Measurements from ENCODE around the gene POLN. TPM values are rescaled to one million over a fixed set of nuclear protein-coding genes. Genes with fewer than 3 reads are reported as not detected.

POLN gene
- total RNA-seq, 3 donors from 2014 or later, result 1.4 to 4.6 (median 1.4) TPM

DNA sequence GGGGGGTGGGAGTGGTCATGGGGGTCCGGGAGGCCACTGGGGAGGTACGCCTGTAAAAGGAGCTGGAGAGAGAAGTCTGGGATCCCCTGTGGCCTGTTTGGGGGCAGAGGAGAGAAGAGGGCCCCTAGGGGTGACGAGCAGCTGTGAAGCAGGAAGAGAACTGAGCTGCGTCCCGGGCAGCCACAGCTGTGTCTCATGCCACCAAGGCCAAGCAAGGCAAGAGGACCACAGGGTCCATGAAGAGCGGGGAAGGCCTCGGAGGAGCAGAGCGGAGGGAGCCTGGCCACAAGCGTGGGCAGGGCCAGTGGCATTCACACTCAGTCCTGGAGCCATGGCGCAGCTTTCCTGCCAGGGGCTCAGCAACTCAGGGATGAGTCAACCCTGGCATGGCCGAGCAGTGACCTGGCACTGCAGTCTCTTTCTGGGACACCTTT, 196.4 kb downstream of the POLN start:
- Histone ChIP-seq H3K9me3 (no peaks in the 10 kb centered on the region), H3K36me3 (ENCODE audit: low read depth) (no peaks in the 10 kb centered on the region), H3K4me1 (ENCODE audit: low read depth) (peaks cover 8% of the 10 kb centered on the region), H3K4me3 (no peak overlapping the region)
- TF ChIP-seq, protein P1, sequence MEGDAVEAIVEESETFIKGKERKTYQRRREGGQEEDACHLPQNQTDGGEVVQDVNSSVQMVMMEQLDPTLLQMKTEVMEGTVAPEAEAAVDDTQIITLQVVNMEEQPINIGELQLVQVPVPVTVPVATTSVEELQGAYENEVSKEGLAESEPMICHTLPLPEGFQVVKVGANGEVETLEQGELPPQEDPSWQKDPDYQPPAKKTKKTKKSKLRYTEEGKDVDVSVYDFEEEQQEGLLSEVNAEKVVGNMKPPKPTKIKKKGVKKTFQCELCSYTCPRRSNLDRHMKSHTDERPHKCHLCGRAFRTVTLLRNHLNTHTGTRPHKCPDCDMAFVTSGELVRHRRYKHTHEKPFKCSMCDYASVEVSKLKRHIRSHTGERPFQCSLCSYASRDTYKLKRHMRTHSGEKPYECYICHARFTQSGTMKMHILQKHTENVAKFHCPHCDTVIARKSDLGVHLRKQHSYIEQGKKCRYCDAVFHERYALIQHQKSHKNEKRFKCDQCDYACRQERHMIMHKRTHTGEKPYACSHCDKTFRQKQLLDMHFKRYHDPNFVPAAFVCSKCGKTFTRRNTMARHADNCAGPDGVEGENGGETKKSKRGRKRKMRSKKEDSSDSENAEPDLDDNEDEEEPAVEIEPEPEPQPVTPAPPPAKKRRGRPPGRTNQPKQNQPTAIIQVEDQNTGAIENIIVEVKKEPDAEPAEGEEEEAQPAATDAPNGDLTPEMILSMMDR (IDR thresholded peaks at IDR 0.05), result no peak
- intact Hi-C loops (cut with DNase I, micrococcal nuclease), result no loop called here
- no peak for ATAC-seq
- DNase-seq, result no peak

DNA sequence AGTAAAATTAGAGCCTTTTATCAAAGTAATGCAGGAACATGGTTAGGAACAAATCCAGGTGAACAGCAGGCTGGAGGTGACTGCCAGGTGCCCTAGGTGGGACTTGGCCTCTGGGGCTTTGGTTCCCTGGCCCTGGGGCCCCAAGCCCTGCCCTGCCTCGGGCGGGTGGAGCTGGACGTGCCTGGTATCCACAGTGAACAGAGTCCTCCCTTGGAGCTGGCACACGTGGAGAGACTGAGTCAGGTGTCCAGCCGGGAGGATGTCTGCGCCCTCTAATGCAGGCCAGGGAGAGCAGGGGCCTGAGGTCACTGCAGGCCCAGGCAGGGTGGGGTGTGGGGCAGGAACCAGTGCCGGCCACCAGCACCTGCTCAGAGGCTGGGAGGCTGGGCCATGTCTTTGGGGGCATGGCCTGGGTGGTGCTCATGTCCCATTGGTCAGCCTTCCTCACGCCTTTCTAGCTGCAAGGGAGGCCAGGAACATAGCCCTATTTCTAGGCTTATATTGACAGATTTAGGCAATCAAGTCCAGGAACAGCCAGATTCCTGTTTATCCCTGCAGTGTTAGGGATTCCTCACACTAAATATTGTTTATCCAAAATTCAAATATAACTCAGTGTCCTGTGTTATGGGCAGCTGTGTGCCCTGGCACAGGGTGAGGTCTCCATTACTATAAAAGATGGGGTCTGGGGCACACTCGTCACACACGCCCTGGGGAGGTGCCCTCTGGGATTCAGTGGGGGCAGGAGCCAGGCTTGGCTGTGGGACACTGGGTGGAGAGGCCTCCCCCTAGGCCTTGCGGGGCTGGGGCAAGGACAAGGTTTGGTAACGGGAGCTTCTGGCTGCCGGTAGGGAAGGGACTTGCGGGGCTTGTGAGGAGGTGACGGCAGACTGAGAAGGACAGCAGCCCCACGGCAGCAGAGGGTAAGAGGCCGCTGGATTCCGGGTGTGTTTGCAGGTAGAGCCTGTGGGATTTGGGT, 197.1 kb downstream of the POLN start:
- DNase-seq (no peak), ATAC-seq (no peak)
- H3K36me3 ChIP-seq (ENCODE audit: low read depth), result no peaks in the 10 kb centered on the region
- H3K9me3 ChIP-seq, result no peaks in the 10 kb centered on the region
- intact Hi-C loops (cut with DNase I, micrococcal nuclease), result no loop called here
- peaks cover 8% of the 10 kb centered on the region for H3K4me1 ChIP-seq (ENCODE audit: low read depth)
- H3K4me3 ChIP-seq, result no peak overlapping the region
- TF ChIP-seq, protein P1 (IDR thresholded peaks at IDR 0.05), result no peak

DNA sequence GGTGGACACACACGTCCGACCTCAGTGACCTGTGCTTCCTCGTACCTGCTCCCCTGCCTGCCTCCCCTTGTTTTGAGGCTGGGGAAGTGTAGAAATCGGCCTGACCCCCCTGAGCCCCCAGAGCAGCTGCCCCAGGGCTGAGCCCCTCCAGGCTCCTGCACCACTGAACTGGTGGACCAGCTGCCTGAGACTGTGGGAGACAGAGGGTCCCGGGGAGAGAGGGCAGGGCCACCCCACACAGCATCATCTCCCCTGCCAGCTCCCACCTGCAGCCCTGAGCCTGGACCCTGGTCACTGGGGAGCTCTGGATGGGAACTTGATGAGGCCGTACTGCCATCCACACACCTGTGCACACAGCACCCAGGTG, 197.8 kb downstream of the POLN start:
- intact Hi-C loops (cut with DNase I, micrococcal nuclease), result no loop called here
- Histone ChIP-seq H3K36me3 (ENCODE audit: low read depth) (no peaks in the 10 kb centered on the region), H3K9me3 (no peaks in the 10 kb centered on the region), H3K4me3 (no peak overlapping the region), H3K4me1 (ENCODE audit: low read depth) (peaks cover 8% of the 10 kb centered on the region)
- DNase-seq (no peak), ATAC-seq (no peak)
- TF ChIP-seq, protein P1 (IDR thresholded peaks at IDR 0.05), result no peak

DNA sequence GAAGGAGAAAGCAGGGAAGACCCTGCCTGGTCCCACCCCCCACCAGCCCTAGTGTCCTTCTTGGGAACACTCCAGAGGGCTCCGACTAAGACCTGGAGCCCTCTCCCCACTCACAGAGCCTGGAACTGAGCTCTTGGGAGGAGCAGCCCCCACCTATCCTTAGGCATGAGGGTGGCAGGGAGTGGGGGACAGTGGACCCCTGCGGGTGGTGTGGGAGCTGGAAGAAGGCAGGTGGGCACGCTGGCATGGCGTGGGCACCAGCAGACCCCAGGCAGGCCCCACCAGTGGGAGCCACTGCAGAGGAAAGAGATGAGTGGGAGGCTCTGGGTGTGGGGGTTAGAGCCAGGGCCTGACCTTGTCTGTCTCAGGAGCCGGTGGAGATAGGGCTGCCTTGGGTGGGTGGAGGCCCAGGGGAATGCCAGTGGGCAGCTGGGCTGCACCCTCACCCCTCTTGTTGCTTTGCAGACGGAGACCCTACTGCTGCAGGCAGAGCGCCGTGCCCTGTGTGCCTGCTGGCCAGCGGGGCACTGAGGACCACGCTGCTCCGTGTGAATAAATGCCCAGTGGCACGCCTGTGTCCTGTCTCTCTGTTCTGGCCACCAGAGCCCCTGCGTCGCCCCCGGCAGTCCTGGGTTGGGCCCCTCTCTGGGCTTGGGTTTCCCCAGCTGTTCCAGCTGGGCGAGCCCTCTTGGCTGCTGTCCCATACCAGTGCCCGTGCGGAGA, 198.4 kb downstream of the POLN start:
- intact Hi-C loops (cut with DNase I, micrococcal nuclease), result no loop called here
- Histone ChIP-seq H3K4me1 (ENCODE audit: low read depth) (peaks cover 8% of the 10 kb centered on the region), H3K36me3 (ENCODE audit: low read depth) (no peaks in the 10 kb centered on the region), H3K9me3 (no peaks in the 10 kb centered on the region), H3K4me3 (no peak overlapping the region)
- DNase-seq (no peak), ATAC-seq (no peak)
- TF ChIP-seq, protein P1 (IDR thresholded peaks at IDR 0.05), result no peak

DNA sequence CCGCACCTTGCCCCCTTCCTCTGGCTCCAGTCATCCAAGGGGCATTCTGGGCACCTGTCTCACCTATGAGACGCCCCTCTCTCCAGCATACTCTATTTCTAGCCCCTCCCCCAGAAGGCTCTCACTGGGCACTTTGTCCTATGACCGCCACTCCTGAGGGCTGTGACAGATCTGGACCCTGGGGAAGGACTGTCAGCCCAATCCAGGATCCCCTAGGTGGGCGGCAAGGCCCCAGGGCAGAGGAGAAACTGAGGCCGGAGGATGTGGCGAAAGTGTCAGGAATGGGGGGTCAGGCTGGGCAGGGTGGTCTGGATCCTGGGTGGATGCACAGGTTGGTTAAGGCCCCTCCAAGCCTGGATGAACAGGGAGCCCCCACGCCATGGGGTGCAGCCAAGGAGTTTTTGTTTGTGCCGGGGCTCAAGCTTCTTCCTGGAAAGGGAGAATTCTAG, 198.9 kb downstream of the POLN start:
- no peak for ATAC-seq
- TF ChIP-seq, protein P1 (IDR thresholded peaks at IDR 0.05), result no peak
- intact Hi-C loops (cut with DNase I, micrococcal nuclease), result no loop called here
- H3K36me3 ChIP-seq (ENCODE audit: low read depth), result no peaks in the 10 kb centered on the region
- peaks cover 8% of the 10 kb centered on the region for H3K4me1 ChIP-seq (ENCODE audit: low read depth)
- no peak overlapping the region for H3K4me3 ChIP-seq
- no peaks in the 10 kb centered on the region for H3K9me3 ChIP-seq
- DNase-seq, result no peak

Data from mucosa of descending colon (tissue), 3 donors.